ENCODE data around the gene ICAM1. TPM values are rescaled to one million over a fixed set of nuclear protein-coding genes. Genes with fewer than 3 reads are reported as not detected.

The ICAM1 gene
- total and polyA plus RNA-seq, 2 of the 13 experiments (the other 11 are each of a cell fraction or from before 2014, with no cell fraction given), result 37.9 to 98.4 TPM

GRCh38 chr19:10332158-10332964, 61.4 kb downstream of the ICAM1 start (continued):
- TF ChIP-seq BCL3 (CRISPR knock-in tag; IDR thresholded peaks at IDR 0.05) (no peak), GABPA (IDR thresholded peaks at IDR 0.05; ENCODE audit: low read depth, low read length) (no peak), GABPA (CRISPR knock-in tag; IDR thresholded peaks at IDR 0.05; ENCODE audit: low read depth) (no peak), ZGPAT (CRISPR knock-in tag; IDR thresholded peaks at IDR 0.05) (no peak), ZNF264 (CRISPR knock-in tag; IDR thresholded peaks at IDR 0.05) (no peak), BHLHE40 (IDR thresholded peaks at IDR 0.05; ENCODE audit: low read length) (no peak), CEBPZ (IDR thresholded peaks at IDR 0.05; ENCODE audit: low read length) (no peak), CREBL2 (CRISPR knock-in tag; IDR thresholded peaks at IDR 0.05; ENCODE audit: borderline replicate concordance) (no peak), MAFK (conservative IDR thresholded peaks at IDR 0.05 in 1 of 2, IDR thresholded peaks at IDR 0.05 in 1 of 2; ENCODE audit: low read length in 2 of 2) (no peak), NFYB (CRISPR knock-in tag; IDR thresholded peaks at IDR 0.05) (no peak), THRA (CRISPR knock-in tag; IDR thresholded peaks at IDR 0.05; ENCODE audit: borderline replicate concordance) (no peak), PRDM4 (CRISPR knock-in tag; IDR thresholded peaks at IDR 0.05; ENCODE audit: borderline replicate concordance) (no peak), ZBTB46 (CRISPR knock-in tag; IDR thresholded peaks at IDR 0.05; ENCODE audit: borderline replicate concordance) (no peak), ZNF720 (CRISPR knock-in tag; IDR thresholded peaks at IDR 0.05) (no peak), IKZF1 (IDR thresholded peaks at IDR 0.05) (no peak), SRSF9 (IDR thresholded peaks at IDR 0.05; ENCODE audit: borderline replicate concordance, insufficient read depth, low read depth, low read length, poor library complexity, severe bottlenecking) (no peak)

Measured in HepG2 (cell line).